ENCODE measurements around the gene ATP2A1. TPM values are rescaled to one million over a fixed set of nuclear protein-coding genes. Genes with fewer than 3 reads are reported as not detected.
"Not testable (repeated sequence)": the region's sequence is repeated elsewhere in the genome, so short reads cannot be mapped to it uniquely, and the experiment has no call there.

The ATP2A1 gene
- total RNA-seq, 2 donors from 2014 or later, result 4.7 to 7.4 TPM

DNA sequence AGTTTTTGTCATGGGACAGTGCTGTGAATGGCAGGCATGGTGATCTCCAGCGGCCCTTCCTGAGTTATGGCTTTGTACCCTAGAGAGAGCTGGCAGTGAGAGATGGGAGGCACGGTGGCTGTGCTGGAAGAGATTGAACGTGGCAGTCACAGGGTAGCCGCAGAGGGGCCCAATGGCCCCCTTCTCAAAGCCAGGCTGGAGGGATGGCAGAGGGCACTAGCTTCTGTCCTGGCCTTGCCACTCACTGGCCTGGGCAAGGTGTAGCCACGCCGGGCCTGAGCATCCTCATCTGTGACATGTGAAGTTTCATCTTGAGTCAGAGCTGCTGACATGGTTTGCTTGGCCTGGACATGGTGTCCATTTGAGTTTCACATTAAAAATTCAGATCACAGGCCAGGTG lies 3.9 kb upstream of the ATP2A1 start:
- DNase-seq (ENCODE audit: low spot score in 2 of 2) (no peak), ATAC-seq (peak in 1 of 2 donors; percentile 27)
- no peaks in the 10 kb centered on the region for H3K9me3 Mint-ChIP-seq
- no peaks in the 10 kb centered on the region for H3K36me3 Mint-ChIP-seq
- no peak overlapping the region for H3K27ac Mint-ChIP-seq

- Mint-ChIP-seq H3K27ac (peak overlapping the region in 1 of 2 donors; percentile 89), H3K36me3 (no peaks in the 10 kb centered on the region), H3K9me3 (no peaks in the 10 kb centered on the region)
- no peak for DNase-seq (ENCODE audit: low spot score in 2 of 2)
- no peak for ATAC-seq
These were observed 2.9 kb upstream of the ATP2A1 start for GRCh38 chr16:28875134-28876018.

GRCh38 chr16:28876019-28876659 lies 2.1 kb upstream of the ATP2A1 start:
- ATAC-seq, result no peak
- H3K27ac Mint-ChIP-seq, result peak overlapping the region in 1 of 2 donors; percentile 56

DNA sequence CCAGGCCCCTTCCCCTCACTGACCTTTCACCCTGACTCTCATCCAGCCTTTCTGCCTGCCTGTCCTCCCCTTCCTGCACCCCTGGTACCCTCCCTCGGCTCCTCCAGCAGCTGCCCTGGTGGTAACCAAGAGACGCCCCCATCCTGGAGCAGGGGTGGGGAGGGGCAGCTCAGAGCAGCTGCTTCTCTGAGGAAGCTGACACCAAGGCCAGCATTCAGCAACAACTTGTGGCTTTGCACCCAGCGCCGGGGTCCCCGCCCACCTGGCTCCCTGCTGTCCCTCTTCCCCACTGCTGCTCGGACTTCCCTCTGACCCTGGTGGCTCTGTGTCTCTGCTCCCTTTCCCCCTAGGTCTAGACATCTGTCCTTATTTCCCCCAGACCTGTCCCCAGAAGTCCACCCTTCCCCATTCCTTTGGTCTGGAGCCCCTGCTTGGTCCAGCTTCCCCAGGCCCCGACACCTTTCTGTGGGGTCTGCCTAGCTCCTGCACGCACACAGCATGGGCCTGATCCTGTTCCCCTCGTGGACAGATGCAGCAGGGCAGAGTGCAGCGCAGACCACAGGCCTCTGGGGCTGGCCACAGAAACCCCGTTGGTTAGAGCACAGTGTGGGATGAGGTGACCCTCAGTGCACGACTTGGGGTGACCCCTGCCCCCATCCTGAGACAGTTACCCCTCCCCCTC lies 1.2 kb upstream of the ATP2A1 start:
- Mint-ChIP-seq H3K36me3 (peaks cover 8 to 9% of the 10 kb centered on the region in 2 donors), H3K27ac (peak overlapping the region in 1 of 2 donors; percentile 56), H3K9me3 (peaks cover 0 to 5% of the 10 kb centered on the region in 2 donors)
- DNase-seq (ENCODE audit: low spot score in 2 of 2) (no peak), ATAC-seq (no peak)

More at GRCh38 chr16:28876019-28876659, 2.1 kb upstream of the ATP2A1 start:
- Mint-ChIP-seq H3K36me3 (peaks cover 4 to 5% of the 10 kb centered on the region in 2 donors), H3K9me3 (peaks cover 0 to 4% of the 10 kb centered on the region in 2 donors)
- no peak for DNase-seq (ENCODE audit: low spot score in 2 of 2)

DNA sequence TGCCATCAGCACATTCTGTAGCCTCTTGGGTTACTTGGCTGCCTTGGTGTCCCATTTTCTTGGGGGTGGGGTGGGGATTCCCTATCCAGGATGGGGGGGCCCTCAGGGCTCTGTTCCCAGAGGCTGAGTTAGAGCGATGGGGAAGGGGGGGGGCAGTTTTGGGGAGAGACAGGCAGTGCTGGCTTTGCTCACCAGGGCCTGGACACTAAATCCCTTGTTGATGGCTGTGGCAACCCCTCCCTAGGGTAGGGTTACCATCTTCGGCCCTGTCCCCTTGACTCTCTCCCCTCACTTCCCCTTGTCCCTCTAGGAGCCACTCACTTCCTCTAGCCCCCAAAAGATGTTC lies 660 bp upstream of the ATP2A1 start:
- H3K9me3 Mint-ChIP-seq, result peaks cover 0 to 5% of the 10 kb centered on the region in 2 donors
- DNase-seq (ENCODE audit: low spot score in 2 of 2) (no peak), ATAC-seq (no peak)
- peaks cover 8 to 9% of the 10 kb centered on the region in 2 donors for H3K36me3 Mint-ChIP-seq
- H3K27ac Mint-ChIP-seq, result peak overlapping the region in 1 of 2 donors; percentile 56

GRCh38 chr16:28879261-28879840 lies 1.1 kb downstream of the ATP2A1 start:
- no peak for DNase-seq (ENCODE audit: low spot score in 2 of 2)
- ATAC-seq, result peak; percentile 53 to 56
- H3K36me3 Mint-ChIP-seq, result peaks cover 8 to 9% of the 10 kb centered on the region in 2 donors
- peaks cover 0 to 5% of the 10 kb centered on the region in 2 donors for H3K9me3 Mint-ChIP-seq
- peak overlapping the region; percentile 60 to 71 for H3K27ac Mint-ChIP-seq

GRCh38 chr16:28879841-28880588 lies 1.7 kb downstream of the ATP2A1 start:
- DNase-seq (ENCODE audit: low spot score in 2 of 2) (peak; percentile 83 to 84), ATAC-seq (peak; percentile 94 to 96)
- H3K36me3 Mint-ChIP-seq, result peaks cover 8 to 9% of the 10 kb centered on the region in 2 donors
- H3K27ac Mint-ChIP-seq, result peak overlapping the region in 1 of 2 donors; percentile 71
- peaks cover 0 to 5% of the 10 kb centered on the region in 2 donors for H3K9me3 Mint-ChIP-seq

DNA sequence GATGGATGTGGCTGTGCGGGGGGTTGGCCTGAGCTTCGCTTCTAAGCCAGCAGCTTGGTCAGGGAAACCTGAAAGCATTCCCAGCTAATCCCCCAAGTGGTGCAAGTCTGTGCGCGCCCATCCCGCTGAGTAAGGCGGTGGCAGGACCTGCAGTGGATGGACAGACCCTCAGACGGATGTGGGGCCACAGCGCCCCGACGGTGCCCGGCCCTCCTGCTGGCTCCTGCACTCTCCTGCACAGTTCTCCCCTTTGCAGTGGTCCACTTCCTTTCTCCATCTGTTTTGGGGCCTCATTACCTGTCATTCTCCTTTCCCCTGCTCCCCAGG lies 2.3 kb downstream of the ATP2A1 start:
- ATAC-seq, result no peak
- Mint-ChIP-seq H3K36me3 (peaks cover 8 to 9% of the 10 kb centered on the region in 2 donors), H3K9me3 (peaks cover 0 to 5% of the 10 kb centered on the region in 2 donors), H3K27ac (no peak overlapping the region)
- no peak for DNase-seq (ENCODE audit: low spot score in 2 of 2)

DNA sequence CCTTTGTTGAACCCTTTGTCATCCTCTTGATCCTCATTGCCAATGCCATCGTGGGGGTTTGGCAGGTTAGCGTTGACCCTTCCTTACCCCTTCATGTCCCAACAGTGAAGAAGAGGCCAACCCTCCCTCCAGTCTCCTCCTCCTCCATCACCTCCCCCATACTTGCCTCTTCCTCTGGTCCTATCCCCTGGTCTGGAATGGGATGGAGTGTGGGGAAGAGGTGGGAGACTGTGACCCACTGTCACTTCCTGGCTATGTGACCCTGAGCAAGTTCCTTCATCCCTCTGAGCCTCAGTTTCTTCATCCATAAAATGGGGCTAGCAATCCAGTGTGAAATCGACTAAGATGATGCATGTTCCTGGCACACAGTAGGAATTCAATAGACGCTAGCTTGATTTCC lies 2.7 kb downstream of the ATP2A1 start:
- Mint-ChIP-seq H3K9me3 (peaks cover 0 to 5% of the 10 kb centered on the region in 2 donors), H3K36me3 (peaks cover 8 to 9% of the 10 kb centered on the region in 2 donors), H3K27ac (no peak overlapping the region)
- ATAC-seq (no peak), DNase-seq (ENCODE audit: low spot score in 2 of 2) (no peak)

GRCh38 chr16:28881565-28881964 lies 3.3 kb downstream of the ATP2A1 start:
- not testable (repeated sequence) for H3K36me3 Mint-ChIP-seq; DNase-seq (ENCODE audit: low spot score in 2 of 2); H3K9me3 Mint-ChIP-seq; ATAC-seq; H3K27ac Mint-ChIP-seq

GRCh38 chr16:28882551-28883160 lies 4.4 kb downstream of the ATP2A1 start:
- DNase-seq (ENCODE audit: low spot score in 2 of 2) (no peak), ATAC-seq (no peak)
- Mint-ChIP-seq H3K36me3 (peaks cover 8 to 9% of the 10 kb centered on the region in 2 donors), H3K9me3 (peaks cover 0 to 5% of the 10 kb centered on the region in 2 donors), H3K27ac (no peak overlapping the region)

GRCh38 chr16:28883221-28883996 lies 5.1 kb downstream of the ATP2A1 start:
- Mint-ChIP-seq H3K27ac (no peak overlapping the region), H3K36me3 (peaks cover 8 to 9% of the 10 kb centered on the region in 2 donors)

DNA sequence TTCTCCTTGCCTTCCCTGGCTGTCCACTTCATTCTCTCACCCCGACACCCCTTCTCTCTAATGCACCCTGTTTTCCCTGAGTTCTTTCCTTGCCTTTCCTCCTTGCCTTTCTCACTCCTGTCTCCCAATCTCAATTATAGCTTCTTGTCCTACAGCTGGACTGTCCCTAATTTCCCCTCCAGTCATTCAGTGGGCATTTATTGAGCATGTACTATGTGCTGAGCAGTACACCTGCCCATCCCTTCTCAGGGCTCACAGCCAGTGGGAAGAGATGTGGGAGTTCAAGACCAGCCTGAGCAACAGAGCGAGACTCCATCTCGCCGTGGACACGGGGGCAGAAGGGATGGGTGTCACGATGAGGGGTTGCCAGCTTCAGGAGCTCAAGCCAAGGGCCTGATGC lies 5.8 kb downstream of the ATP2A1 start:
- no peak for ATAC-seq

More at GRCh38 chr16:28883221-28883996, 5.1 kb downstream of the ATP2A1 start:
- peaks cover 0 to 5% of the 10 kb centered on the region in 2 donors for H3K9me3 Mint-ChIP-seq
- ATAC-seq (no peak), DNase-seq (ENCODE audit: low spot score in 2 of 2) (no peak)

GRCh38 chr16:28886945-28887344 lies 8.7 kb downstream of the ATP2A1 start:
- Mint-ChIP-seq H3K9me3 (no peaks in the 10 kb centered on the region), H3K36me3 (no peaks in the 10 kb centered on the region), H3K27ac (no peak overlapping the region)
- no peak for ATAC-seq
- DNase-seq (ENCODE audit: low spot score in 2 of 2), result no peak

More for the DNA sequence above, 5.8 kb downstream of the ATP2A1 start:
- Mint-ChIP-seq H3K9me3 (peaks cover 0 to 5% of the 10 kb centered on the region in 2 donors), H3K27ac (peak overlapping the region in 1 of 2 donors; percentile 56), H3K36me3 (peaks cover 8 to 9% of the 10 kb centered on the region in 2 donors)
- no peak for DNase-seq (ENCODE audit: low spot score in 2 of 2)

DNA sequence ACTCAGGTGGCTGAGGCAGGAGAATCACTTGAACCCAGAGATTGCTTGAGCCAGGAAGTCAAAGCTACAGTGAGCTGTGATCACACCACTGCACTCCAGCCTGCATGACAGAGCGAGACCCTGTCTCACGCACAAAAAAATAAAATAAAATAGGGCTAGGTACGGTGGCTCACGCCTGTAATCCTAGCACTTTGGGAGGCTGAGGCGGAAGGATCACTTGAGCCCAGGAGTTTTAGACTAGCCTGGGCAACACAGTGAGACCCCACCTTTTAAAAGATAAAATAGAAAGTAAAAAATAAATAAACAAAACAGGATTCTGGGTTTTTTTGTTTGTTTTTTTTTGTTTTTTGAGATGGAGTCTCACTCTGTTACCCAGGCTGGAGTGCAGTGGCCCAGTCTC lies 12.1 kb downstream of the ATP2A1 start:
- H3K36me3 Mint-ChIP-seq; DNase-seq (ENCODE audit: low spot score in 2 of 2); H3K9me3 Mint-ChIP-seq; H3K27ac Mint-ChIP-seq; ATAC-seq: not testable (repeated sequence)
